KOPT-K1 (cell line): ENCODE results near the gene LIMK1.

Experiments
- H3K27ac ChIP-seq: fragments of 200-600 bp; sonication (generic); 2 replicates; pipeline ENCODE4 v1.5.1; 2016; ENCODE audit warnings: antibody characterized with exemption, mild to moderate bottlenecking, low read depth, low read length; ENCODE audit not compliant: poor library complexity, severe bottlenecking
- H3K36me3 ChIP-seq: fragments of 200-600 bp; sonication (generic); 2 replicates; pipeline ENCODE4 v1.5.1; 2017; ENCODE audit warnings: antibody characterized with exemption, mild to moderate bottlenecking, low read length, moderate library complexity; ENCODE audit not compliant: insufficient read depth
- H3K9me3 ChIP-seq: fragments of 200-600 bp; sonication (generic); 2 replicates; pipeline ENCODE4 v1.5.1; 2017; ENCODE audit warnings: antibody characterized with exemption, low read length, mild to moderate bottlenecking; ENCODE audit not compliant: insufficient read depth, poor library complexity, severe bottlenecking

The LIMK1 gene

DNA sequence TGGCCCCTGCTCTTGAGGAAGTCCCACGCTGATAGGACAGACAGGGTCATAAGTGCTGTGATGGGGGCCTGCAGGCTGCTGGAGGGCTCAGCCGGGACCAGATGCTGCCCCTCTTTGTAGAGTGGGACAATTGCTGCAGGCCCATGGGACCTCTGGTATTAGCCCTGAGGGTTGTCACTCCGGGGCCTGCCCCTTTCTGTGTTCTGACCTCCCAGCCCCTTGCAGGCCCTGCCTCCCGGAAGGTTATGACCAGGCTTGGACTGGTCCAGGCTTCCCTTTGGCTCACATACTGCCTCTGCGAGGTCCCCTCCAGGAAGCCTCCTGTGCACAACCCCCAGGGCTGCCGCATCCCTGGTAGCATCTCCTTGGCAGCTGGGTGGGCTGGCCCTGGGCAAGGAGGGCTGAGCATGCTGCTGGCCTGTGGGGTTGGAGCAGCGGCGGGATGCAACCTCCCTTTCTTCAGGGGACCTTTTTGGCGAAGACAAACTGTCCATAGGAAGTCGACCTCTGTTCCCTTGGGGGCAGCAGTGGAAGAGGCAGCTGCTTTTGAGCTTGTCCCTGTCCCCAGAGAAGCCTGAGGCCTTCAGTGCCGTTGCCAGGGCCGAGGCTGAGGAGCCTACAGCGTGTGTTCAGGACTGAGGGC is 8.8 kb downstream of the LIMK1 start:
- H3K9me3 ChIP-seq: no peaks in the 10 kb centered on the region
- 0 out of 2 replicates have a peak, but pooled peaks cover 7% of the 10 kb centered on the region for H3K36me3 ChIP-seq
- H3K27ac ChIP-seq: peak overlapping the region; percentile 27

GRCh38 chr7:74092964-74093471 is 9.4 kb downstream of the LIMK1 start:
- Histone ChIP-seq H3K27ac (peak overlapping the region; percentile 27), H3K36me3 (0 out of 2 replicates have a peak, but pooled peaks cover 13% of the 10 kb centered on the region), H3K9me3 (no peaks in the 10 kb centered on the region)

GRCh38 chr7:74093671-74094223 is 10.1 kb downstream of the LIMK1 start:
- Histone ChIP-seq H3K9me3 (no peaks in the 10 kb centered on the region), H3K27ac (peak overlapping the region; percentile 27), H3K36me3 (0 out of 2 replicates have a peak, but pooled peaks cover 15% of the 10 kb centered on the region)

DNA sequence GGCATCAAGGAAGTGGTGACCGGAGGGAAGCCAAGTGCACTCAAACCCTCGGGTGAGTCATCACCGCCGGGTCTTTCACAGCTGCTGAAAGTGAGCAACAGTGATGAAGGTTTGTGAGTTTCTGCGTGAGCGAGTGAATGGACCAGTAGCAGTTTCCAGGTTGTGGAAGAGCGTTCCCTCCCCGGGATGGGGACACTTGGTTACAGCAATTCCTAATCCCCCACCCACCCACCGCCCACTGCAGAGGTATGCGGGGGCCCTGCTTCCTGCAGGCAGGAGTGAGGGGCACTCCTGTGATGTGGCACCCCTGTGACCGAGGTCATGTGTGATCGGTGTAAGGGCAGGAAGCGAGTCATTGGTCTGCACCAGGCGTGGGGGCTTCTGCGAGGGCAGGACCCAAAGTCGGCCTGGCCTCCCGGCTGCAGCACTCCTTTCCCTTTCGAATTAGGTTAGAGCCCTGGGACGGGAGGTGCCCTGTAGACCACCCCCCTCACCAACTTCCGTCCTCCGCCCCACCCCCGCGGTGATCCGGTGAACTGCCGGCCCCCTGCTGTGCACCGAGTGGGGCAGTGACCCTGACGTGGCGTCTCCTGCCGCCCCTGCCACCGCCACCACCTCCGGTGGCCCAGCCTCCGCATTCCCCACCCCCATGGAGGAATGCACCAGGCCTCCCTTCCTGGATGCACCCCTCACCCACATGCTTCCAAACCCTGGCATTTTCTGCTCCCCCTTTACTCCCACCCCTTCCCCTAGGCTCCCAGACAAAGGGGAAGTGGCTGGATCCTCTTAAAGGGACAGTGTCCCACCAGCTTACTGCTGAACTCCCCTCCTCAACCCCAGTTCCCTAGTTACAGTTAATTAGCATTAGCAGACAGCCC is 10.9 kb downstream of the LIMK1 start:
- Histone ChIP-seq H3K27ac (no peak overlapping the region), H3K36me3 (peaks cover 19% of the 10 kb centered on the region; the same call in 1 of the 2 replicates), H3K9me3 (no peaks in the 10 kb centered on the region)

- Histone ChIP-seq H3K9me3 (no peaks in the 10 kb centered on the region), H3K27ac (no peak overlapping the region), H3K36me3 (peaks cover 19% of the 10 kb centered on the region; the same call in 1 of the 2 replicates)
Observed at GRCh38 chr7:74095135-74095534, 11.5 kb downstream of the LIMK1 start.

DNA sequence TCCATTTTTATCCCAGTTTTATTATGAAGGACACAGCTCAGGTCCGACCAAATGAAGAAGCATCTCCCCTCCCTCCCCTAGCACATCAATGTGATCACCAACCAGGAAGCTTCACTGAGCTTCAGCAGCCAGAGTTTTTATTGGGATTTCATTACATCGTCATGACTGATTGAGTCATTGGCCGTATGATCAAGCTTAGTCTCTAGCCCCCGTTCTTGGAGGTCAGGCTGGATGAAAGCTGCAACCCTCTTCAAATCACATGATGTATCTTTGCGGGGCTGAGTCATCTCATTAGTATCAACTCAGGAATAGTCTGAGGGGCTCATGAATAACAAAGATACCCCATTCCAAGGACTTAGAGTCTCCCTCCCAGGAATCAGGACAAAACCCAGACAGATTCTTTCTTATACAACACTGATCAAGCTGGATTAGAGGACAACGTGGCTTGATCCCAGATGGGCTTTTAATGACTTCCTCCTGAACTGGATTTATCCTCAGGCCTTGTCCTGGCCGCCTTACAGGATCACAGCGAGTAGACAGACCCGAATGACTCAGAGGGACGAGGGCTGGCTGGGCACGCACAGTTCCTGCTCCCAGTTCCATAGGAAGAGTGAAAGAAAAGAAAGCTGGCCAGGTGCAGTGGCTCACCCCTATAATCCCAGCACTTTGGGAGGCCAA is 14.5 kb downstream of the LIMK1 start:
- Histone ChIP-seq H3K27ac (no peak overlapping the region), H3K36me3 (peaks cover 22% of the 10 kb centered on the region; the same call in 1 of the 2 replicates), H3K9me3 (no peaks in the 10 kb centered on the region)

DNA sequence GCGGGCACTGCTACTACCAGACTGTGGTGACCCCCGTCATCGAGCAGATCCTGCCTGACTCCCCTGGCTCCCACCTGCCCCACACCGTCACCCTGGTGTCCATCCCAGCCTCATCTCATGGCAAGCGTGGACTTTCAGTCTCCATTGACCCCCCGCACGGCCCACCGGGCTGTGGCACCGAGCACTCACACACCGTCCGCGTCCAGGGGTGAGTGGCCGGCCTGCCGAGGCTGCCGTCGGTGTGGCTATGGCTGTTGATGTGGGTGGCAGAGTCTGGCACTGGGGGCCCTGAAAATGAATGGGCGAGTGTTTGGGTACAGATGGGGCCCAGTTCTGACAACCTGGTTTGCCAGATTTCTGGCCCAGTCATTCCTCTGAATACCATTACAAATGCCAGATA is 15.4 kb downstream of the LIMK1 start:
- H3K36me3 ChIP-seq: peaks cover 22% of the 10 kb centered on the region; the same call in 1 of the 2 replicates
- no peak overlapping the region for H3K27ac ChIP-seq
- no peaks in the 10 kb centered on the region for H3K9me3 ChIP-seq

DNA sequence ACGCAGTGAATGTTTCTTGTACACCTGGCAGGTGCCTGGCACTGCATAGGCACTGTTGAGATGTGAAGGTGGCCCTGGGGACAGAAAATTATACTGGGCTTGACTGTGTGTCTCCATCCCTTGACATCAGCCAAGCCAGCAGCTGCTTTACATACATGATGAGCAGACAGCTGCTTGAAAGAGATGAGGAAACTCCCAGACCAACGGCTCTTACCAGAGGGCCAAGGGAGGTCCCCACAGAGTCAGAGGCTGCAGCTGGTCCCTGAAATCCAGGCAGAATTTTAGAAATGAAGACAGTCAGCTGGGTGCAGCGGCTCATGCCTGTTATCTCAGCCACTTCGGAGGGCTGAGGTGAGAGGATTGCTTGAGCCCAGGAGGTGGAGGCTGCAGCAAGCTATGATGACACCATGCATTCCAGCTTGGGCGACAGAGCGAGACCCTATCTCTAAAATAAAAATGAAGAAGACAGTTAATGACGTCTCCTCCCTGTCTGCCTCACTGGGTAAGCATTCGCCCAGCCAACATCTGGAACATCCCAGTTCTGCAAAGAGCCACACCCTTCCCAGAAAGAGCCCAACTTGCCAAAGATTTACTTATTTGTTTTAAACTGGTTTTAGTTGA is 17.6 kb downstream of the LIMK1 start:
- H3K36me3 ChIP-seq: peaks cover 30% of the 10 kb centered on the region; the same call in 1 of the 2 replicates
- no peaks in the 10 kb centered on the region for H3K9me3 ChIP-seq
- H3K27ac ChIP-seq: no peak overlapping the region

DNA sequence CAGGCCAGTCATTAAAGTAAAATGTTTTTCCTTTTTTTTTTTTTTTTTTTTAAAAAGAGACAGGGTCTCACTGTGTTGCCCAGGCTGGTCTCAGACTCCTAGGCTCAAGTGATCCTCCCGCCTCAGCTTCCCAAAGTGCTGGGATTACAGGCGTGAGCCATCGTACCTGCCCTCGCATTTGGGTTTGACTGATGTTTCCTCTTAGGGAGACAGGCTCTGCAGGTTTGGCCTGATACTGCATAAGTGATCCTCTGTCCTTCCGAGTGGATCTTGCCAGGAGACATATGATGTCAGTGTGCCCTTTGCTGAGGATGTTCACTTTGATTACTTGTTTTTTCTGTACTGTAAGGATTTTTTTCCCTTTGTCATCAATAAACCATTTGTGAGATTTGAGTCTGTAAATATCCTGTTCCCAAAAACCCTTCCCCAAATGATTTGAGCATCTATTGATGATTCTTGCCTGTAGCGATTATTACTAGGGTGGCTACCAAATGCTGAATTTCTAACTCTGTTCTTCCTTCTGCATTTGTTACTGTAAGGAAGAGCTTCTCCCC is 19.7 kb downstream of the LIMK1 start:
- Histone ChIP-seq H3K27ac (no peak overlapping the region), H3K36me3 (peaks cover 25% of the 10 kb centered on the region; the same call in 1 of the 2 replicates), H3K9me3 (no peaks in the 10 kb centered on the region)

- Histone ChIP-seq H3K27ac (no peak overlapping the region), H3K36me3 (peaks cover 27% of the 10 kb centered on the region; the same call in 1 of the 2 replicates), H3K9me3 (no peaks in the 10 kb centered on the region)
Observed at GRCh38 chr7:74104702-74105101, 21.1 kb downstream of the LIMK1 start.

- Histone ChIP-seq H3K36me3 (peaks cover 24% of the 10 kb centered on the region; the same call in 1 of the 2 replicates), H3K9me3 (no peaks in the 10 kb centered on the region), H3K27ac (no peak overlapping the region)
Observed at GRCh38 chr7:74105992-74106391, 22.4 kb downstream of the LIMK1 start.

DNA sequence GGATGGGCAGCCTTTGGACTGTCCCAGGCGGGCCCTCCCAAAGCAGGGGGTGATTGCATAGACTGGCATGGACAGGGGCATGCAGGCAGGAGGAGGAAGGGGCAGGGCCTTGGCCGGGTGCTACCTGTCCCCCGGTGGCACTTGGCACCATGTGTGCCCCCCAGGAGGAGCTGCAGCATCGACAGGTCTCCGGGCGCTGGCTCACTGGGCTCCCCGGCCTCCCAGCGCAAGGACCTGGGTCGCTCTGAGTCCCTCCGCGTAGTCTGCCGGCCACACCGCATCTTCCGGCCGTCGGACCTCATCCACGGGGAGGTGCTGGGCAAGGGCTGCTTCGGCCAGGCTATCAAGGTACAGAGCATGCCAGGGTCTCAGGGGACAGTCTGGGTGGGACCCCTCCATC is 23.2 kb downstream of the LIMK1 start:
- no peak overlapping the region for H3K27ac ChIP-seq
- H3K9me3 ChIP-seq: no peaks in the 10 kb centered on the region
- peaks cover 29% of the 10 kb centered on the region; the same call in 1 of the 2 replicates for H3K36me3 ChIP-seq

- no peak overlapping the region for H3K27ac ChIP-seq
- peaks cover 9% of the 10 kb centered on the region; the same call in 1 of the 2 replicates for H3K36me3 ChIP-seq
- H3K9me3 ChIP-seq: no peaks in the 10 kb centered on the region
Observed at GRCh38 chr7:74115326-74115725, 31.7 kb downstream of the LIMK1 start.

DNA sequence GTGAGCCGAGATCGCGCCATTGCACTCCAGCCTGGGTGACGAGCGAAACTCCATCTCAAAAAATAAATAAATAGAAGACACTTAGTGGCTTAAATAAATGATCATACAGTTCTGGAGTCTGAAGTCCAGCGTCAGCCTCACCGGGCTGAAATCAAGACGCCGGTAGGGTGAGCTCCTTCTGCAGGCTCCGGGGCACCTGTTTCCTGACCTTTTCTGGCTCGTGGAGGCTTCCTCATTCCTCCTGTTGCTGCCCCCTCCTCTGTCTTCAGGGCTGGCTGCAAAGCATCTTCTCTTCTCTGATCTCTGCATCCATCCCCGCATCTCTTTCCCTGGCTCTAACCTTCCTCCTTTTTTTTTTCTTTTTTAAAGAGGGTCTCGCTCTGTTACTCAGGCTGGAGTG is 32.8 kb downstream of the LIMK1 start:
- Histone ChIP-seq H3K27ac (no peak overlapping the region), H3K36me3 (peaks cover 11% of the 10 kb centered on the region; the same call in 1 of the 2 replicates), H3K9me3 (no peaks in the 10 kb centered on the region)
